PC-9 (cell line): Measurements from ENCODE around the gene HNRNPK.

Experiments
- CTCF ChIP-seq: fragments of 200-600 bp; sonication (generic); conservative IDR thresholded peaks from 2 replicates; pipeline ENCODE4 v1.6.1; 2017; ENCODE audit warnings: mixed run types, antibody characterized with exemption, mild to moderate bottlenecking, moderate library complexity
- EZH2 ChIP-seq: fragments of 200-600 bp; sonication (generic); IDR thresholded peaks from 2 replicates; pipeline ENCODE4 v1.8.0; 2017; ENCODE audit warnings: antibody characterized with exemption, low read depth

- no peak for TF ChIP-seq CTCF
- no peak for TF ChIP-seq EZH2
Observed at GRCh38 chr9:83964973-83965349, 15.1 kb downstream of the HNRNPK start.
